PC-9 (cell line): ENCODE data around the gene DHRSX.

Experiments used
- EZH2 ChIP-seq: fragments of 200-600 bp; sonication (generic); IDR thresholded peaks from 2 replicates; pipeline ENCODE4 v1.8.0; 2017; ENCODE audit warnings: antibody characterized with exemption, low read depth
- TF ChIP-seq, protein P1 (sequence below): fragments of 200-600 bp; sonication (generic); conservative IDR thresholded peaks from 2 replicates; pipeline ENCODE4 v1.6.1; 2017; ENCODE audit warnings: mixed run types, antibody characterized with exemption, mild to moderate bottlenecking, moderate library complexity

DNA sequence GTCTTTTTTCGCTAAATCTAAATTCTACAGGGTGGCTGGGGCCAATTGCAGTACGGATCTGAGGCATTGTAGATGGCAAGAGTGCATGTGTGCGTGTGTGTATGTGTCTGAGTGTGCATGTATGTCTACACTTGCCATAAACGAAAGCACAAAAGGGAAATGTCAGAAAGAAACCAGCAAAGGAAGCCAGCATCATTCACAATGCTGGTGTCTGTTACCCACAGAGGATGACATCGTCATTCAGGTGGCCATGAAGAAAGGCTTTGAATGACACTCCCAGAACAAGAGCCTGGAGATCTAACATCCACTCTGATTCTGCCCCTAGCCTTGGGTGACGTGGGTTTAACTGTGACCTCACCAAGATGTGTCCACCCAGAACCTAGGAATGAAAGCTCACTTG is 124.6 kb downstream of the DHRSX start:
- TF ChIP-seq EZH2: no peak
- TF ChIP-seq, protein P1, sequence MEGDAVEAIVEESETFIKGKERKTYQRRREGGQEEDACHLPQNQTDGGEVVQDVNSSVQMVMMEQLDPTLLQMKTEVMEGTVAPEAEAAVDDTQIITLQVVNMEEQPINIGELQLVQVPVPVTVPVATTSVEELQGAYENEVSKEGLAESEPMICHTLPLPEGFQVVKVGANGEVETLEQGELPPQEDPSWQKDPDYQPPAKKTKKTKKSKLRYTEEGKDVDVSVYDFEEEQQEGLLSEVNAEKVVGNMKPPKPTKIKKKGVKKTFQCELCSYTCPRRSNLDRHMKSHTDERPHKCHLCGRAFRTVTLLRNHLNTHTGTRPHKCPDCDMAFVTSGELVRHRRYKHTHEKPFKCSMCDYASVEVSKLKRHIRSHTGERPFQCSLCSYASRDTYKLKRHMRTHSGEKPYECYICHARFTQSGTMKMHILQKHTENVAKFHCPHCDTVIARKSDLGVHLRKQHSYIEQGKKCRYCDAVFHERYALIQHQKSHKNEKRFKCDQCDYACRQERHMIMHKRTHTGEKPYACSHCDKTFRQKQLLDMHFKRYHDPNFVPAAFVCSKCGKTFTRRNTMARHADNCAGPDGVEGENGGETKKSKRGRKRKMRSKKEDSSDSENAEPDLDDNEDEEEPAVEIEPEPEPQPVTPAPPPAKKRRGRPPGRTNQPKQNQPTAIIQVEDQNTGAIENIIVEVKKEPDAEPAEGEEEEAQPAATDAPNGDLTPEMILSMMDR: no peak
